HG02981 (cell line): Measurements from ENCODE around the gene DHH.
A peak's percentile ranks its signal among the peaks of the same experiment; 100 is the strongest.
"Not testable (repeated sequence)": the region's sequence is repeated elsewhere in the genome, so short reads cannot be mapped to it uniquely, and the experiment has no call there.

Experiments used
- ATAC-seq: cut with Tn5 transposase; IDR thresholded peaks from one replicate; pipeline ENCODE4 v1.9.1; 2021; ENCODE audit warnings: mild to moderate bottlenecking, moderate library complexity; ENCODE audit not compliant: unreplicated experiment

Gene DHH

GRCh38 chr12:49094160-49094974 lies at the start of gene DHH:
Gene DHH (minus strand): TSS chr12:49094801. CDS start chr12:49094512, 289 bp downstream.
- no peak for ATAC-seq

DNA sequence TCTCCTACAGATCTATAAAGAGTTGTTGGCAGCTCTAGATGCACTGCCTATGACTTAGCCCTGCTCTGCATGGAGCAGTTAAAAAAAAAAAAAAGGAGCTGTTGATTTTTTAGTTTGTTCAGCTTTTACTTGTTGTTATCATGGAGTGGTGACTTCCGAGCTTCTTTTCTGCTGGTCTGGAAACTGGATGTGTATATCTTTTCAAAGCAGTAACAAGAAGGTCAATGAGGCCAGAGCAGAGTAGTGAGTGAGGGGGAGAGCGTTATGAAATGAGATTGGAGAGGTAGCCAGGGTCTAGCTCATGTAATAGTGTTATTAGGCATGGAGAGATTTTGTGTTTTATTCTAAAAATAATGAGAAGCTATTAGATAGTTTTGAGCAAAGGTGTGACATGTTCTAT lies 49.8 kb upstream of the DHH start:
- ATAC-seq: no peak

DNA sequence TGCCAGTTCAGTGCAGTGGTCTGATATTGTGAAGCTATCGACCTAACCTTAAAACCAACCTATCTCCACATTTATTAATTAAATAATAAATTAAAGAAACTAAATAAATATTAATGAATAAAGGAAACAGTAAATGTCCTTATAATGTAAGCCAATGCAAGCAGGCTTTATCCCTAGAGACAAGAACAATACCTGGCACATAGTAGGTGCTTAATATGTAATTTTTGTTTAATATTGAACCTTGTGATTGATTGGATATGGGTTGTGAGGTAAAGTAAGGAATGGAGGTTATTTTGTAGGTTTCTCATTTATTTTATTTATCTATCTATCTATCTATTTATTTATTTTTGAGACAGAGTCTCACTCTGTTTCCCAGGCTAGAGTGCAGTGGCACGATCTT lies 44.4 kb upstream of the DHH start:
- no peak for ATAC-seq

GRCh38 chr12:49138587-49138986 lies 44.0 kb upstream of the DHH start:
- no peak for ATAC-seq

DNA sequence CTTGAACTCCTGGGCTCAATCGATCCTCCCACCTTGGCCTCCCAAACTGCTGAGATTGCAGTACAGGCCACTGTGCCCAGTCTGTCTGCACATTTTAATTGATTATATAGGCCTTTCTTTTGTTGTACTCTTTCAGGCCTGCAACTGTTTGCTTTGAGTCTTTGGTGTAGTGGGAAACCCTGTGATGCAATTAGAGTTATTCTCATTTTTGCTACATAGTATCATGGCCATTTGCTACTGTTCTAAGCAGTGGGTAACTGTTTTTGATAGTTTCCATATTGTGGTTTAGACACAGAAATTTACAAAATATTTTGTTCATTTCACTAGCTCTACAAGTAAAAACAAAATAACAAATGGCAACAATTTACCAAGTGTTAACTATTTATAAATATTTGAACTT lies 42.9 kb upstream of the DHH start:
- ATAC-seq: no peak

GRCh38 chr12:49136997-49137396 lies 42.4 kb upstream of the DHH start:
- ATAC-seq: not testable (repeated sequence)

GRCh38 chr12:49133590-49133989 lies 39.0 kb upstream of the DHH start:
- no peak for ATAC-seq

GRCh38 chr12:49133014-49133413 lies 38.4 kb upstream of the DHH start:
- no peak for ATAC-seq

GRCh38 chr12:49131894-49132461 lies 37.4 kb upstream of the DHH start:
- ATAC-seq: peak; percentile 1

- peak; percentile 68 for ATAC-seq
Measured at GRCh38 chr12:49131051-49131893, 36.7 kb upstream of the DHH start, which contains the start of gene TUBA1B. Gene TUBA1B (minus strand): TSS chr12:49131395. CDS start chr12:49131300, 95 bp downstream.

GRCh38 chr12:49130151-49131050 lies 35.8 kb upstream of the DHH start:
- ATAC-seq: peak; percentile 50

- no peak for ATAC-seq
Measured at GRCh38 chr12:49129332-49130150, 34.9 kb upstream of the DHH start.

DNA sequence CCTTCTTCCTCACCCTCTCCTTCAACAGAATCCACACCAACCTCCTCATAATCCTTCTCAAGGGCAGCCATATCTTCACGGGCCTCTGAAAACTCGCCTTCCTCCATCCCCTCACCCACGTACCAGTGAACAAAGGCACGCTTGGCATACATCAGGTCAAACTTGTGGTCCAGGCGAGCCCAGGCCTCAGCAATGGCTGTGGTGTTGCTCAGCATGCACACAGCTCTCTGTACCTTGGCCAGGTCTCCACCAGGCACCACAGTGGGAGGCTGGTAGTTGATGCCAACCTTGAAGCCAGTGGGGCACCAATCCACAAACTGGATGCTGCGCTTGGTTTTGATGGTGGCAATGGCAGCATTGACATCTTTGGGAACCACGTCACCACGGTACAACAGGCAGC lies 33.4 kb upstream of the DHH start:
- ATAC-seq: not testable (repeated sequence)

DNA sequence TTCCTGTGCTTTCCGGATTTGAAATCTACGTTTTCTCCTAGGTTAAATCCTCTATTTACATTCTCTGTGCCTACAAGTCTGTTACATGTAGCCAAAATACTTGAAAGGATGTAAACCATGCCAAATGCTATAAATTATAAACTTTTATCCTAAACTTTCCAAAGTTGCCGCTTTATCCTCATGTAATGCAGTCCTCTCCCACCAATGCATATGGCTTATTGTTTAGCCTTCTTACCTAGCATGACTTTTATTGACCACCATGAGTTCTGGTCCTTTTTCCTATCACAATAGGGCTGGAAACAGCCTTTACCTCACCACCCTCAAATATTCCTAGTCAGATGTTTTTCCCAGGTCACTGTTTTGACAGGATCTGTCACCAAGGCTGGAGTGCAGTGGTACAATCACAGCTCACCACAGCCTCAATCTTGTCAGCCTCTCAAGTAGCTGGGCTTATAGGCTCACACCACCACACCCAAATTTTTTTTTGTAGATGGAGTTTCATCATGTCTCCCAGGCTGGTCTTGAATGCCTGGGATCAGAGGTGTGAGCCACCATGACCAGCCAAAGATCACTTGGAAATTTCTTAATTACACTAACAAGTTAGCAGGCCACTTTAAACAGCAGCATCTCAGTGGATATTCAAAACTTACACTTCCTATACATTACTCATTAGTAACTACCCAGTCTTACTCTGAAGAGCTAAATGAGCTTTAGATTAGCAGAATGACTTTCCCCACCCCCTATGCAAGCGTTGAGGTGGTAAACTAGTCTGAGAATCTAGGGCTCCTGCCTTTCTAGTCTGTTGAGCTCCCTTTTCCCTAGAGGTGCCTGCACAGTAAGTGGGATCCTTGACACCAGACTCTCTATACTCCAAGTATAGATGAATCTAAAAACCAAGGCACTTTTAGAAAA lies 32.5 kb upstream of the DHH start:
- no peak for ATAC-seq

- ATAC-seq: no peak
Measured at GRCh38 chr12:49121047-49121696, 26.6 kb upstream of the DHH start.

- ATAC-seq: peak; percentile 2
Measured at GRCh38 chr12:49111206-49111605, 16.6 kb upstream of the DHH start.

- ATAC-seq: peak; percentile 99
Measured at GRCh38 chr12:49110464-49111155, 16.0 kb upstream of the DHH start, which contains the start of gene LMBR1L. Gene LMBR1L (minus strand): TSS chr12:49110847. CDS start chr12:49110555, 292 bp downstream.
